H1 (cell line): ENCODE results near the gene JMJD1C. TPM values are rescaled to one million over a fixed set of nuclear protein-coding genes. Genes with fewer than 3 reads are reported as not detected.

Experiments
- CTBP2 ChIP-seq: IDR thresholded peaks from 2 replicates; pipeline ENCODE4 v1.7.0; 2011; ENCODE audit warnings: borderline replicate concordance, mild to moderate bottlenecking, moderate library complexity, mixed read lengths, low read length; ENCODE audit not compliant: insufficient read depth, insufficient read length
- GTF2F1 ChIP-seq: IDR thresholded peaks from 2 replicates; pipeline ENCODE4 v1.6.1; 2012; ENCODE audit warnings: low read depth, low read length, improper control_type of control experiment, borderline replicate concordance
- HDAC2 ChIP-seq, 2 experiments: fragments of 300-600 bp in 1 of 2; sonication (generic) in 1 of 2; IDR thresholded peaks; 2 replicates each; pipeline ENCODE4 v1.6.1; 2011 to 2012; ENCODE audit warnings: low read depth in 2 of 2, low read length in 2 of 2, mild to moderate bottlenecking in 2 of 2, moderate library complexity in 2 of 2, borderline replicate concordance in 1 of 2, inconsistent platforms in 1 of 2
- SIN3A ChIP-seq, 2 experiments: IDR thresholded peaks in 1 of 2; conservative IDR thresholded peaks in 1 of 2; 2 replicates each; pipeline ENCODE4 v1.6.1; 2011 to 2012; ENCODE audit warnings: low read length in 2 of 2, improper control_type of control experiment in 1 of 2, low read depth in 1 of 2, mild to moderate bottlenecking in 1 of 2
- polyA plus RNA-seq, 7 experiments: library from polyadenylated mRNA; depleted of rRNA in 3 of 7; stranded (reverse) in 5 of 7; unstranded in 2 of 7; fragments of >200 nt in 5 of 7; fragments of 200-250 nt in 2 of 7; gene quantifications; 1 replicate in 5 of 7; 2 replicates in 1 of 7; 4 replicates in 1 of 7; pipeline versions ENCODE4 v1.2.1 to v1.2.3, GENCODE V29; 2011 to 2013; ENCODE audit warnings: missing spikeins in 2 of 7, mixed read lengths in 2 of 7
- total RNA-seq: library from RNA; stranded (reverse); fragmentation: NEBNext Ultra II Directional; extraction: Animal tissue kit (Norgen Biotek cat#: 25700); gene quantifications from 2 replicates; pipeline ENCODE4 v1.2.1, GENCODE V29; 2021

JMJD1C gene
- total and polyA plus RNA-seq, 2 of the 8 experiments (the other 6 are each of a cell fraction or from before 2014, with no cell fraction given), result 54.5 to 210 TPM

DNA sequence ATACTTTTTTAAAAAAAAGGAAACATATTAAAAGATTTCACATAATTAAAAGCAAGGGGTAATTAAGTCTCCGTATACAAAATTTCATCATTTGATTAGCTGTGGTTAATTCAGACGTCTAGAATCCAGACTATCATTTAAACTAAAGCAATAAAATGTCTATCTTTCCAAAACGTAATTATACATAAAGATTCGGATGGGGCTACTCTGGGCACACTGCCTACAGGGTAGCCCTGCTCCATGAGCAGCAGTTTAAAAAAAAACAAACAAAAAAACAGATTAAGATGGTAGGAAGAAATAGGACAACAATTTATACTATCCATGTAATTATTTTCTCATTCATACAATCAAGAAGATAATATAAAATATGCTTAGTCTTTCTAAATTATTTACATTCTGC, 236.6 kb downstream of the JMJD1C start (continued):
- TF ChIP-seq HDAC2 (IDR thresholded peaks at IDR 0.05; ENCODE audit: borderline replicate concordance in 1 of 2, low read depth in 2 of 2, low read length in 2 of 2) (no peak), SIN3A (conservative IDR thresholded peaks at IDR 0.05 in 1 of 2, IDR thresholded peaks at IDR 0.05 in 1 of 2; ENCODE audit: low read depth in 1 of 2, low read length in 2 of 2) (no peak), CTBP2 (no peak), GTF2F1 (no peak)
